IgD-negative memory B cell (primary cell): Measurements from ENCODE around the gene MTA3. TPM values are rescaled to one million over a fixed set of nuclear protein-coding genes. Genes with fewer than 3 reads are reported as not detected.
A peak's percentile ranks its signal among the peaks of the same experiment; 100 is the strongest.

Experiments
- H3K27ac Mint-ChIP-seq, 3 donors: one replicate each; pipeline ENCODE4 v1.8.0; 2020 to 2022; ENCODE audit warnings: mild to moderate bottlenecking in 3 of 3, mixed read lengths in 3 of 3, moderate library complexity in 1 of 3
- H3K27me3 Mint-ChIP-seq: one replicate; pipeline ENCODE4 v1.8.0; 2021; ENCODE audit warnings: mixed read lengths
- H3K36me3 Mint-ChIP-seq: one replicate; pipeline ENCODE4 v1.8.0; 2020; ENCODE audit warnings: mild to moderate bottlenecking, mixed read lengths
- H3K4me1 Mint-ChIP-seq, 3 donors: one replicate each; pipeline ENCODE4 v1.8.0; 2020 to 2022; ENCODE audit warnings: mixed read lengths in 3 of 3, mild to moderate bottlenecking in 1 of 3
- H3K4me3 Mint-ChIP-seq, 4 donors: one replicate each; pipeline ENCODE4 v1.8.0; 2020 to 2022; ENCODE audit warnings: mild to moderate bottlenecking in 4 of 4, mixed read lengths in 4 of 4, moderate library complexity in 3 of 4
- H3K9me3 Mint-ChIP-seq, 3 donors: one replicate each; pipeline ENCODE4 v1.8.0; 2020 to 2021; ENCODE audit warnings: mixed read lengths in 3 of 3, mild to moderate bottlenecking in 1 of 3
- polyA plus RNA-seq: library from polyadenylated mRNA; unstranded; fragments of 300-500 nt; fragmentation: Illumina TruSeq; gene quantifications from one replicate; pipeline ENCODE4 v1.2.3, GENCODE V29; 2021

MTA3 gene
- polyA plus RNA-seq, 1 donor from 2014 or later: 8.8 TPM

GRCh38 chr2:42789751-42790150, 221.3 kb downstream of the MTA3 start:
- H3K27ac Mint-ChIP-seq: no peak overlapping the region
- H3K9me3 Mint-ChIP-seq: no peaks in the 10 kb centered on the region
- peaks cover 19 to 28% (median 26%) of the 10 kb centered on the region in 3 donors for H3K4me1 Mint-ChIP-seq
- no peaks in the 10 kb centered on the region for H3K27me3 Mint-ChIP-seq
- peak overlapping the region in 1 of 4 donors; percentile 39 for H3K4me3 Mint-ChIP-seq
- H3K36me3 Mint-ChIP-seq: no peaks in the 10 kb centered on the region

GRCh38 chr2:42791606-42792005, 223.2 kb downstream of the MTA3 start:
- peaks cover 38 to 45% (median 39%) of the 10 kb centered on the region in 3 donors for H3K4me1 Mint-ChIP-seq
- no peaks in the 10 kb centered on the region for H3K27me3 Mint-ChIP-seq
- H3K27ac Mint-ChIP-seq: peak overlapping the region; percentile 64 to 92 (median 88)
- peaks cover 0 to 2% (median 0%) of the 10 kb centered on the region in 3 donors for H3K9me3 Mint-ChIP-seq
- peak overlapping the region; percentile 66 to 96 (median 92) for H3K4me3 Mint-ChIP-seq
- H3K36me3 Mint-ChIP-seq: no peaks in the 10 kb centered on the region

GRCh38 chr2:42792087-42792582, 223.7 kb downstream of the MTA3 start:
- peaks cover 0 to 2% (median 0%) of the 10 kb centered on the region in 3 donors for H3K9me3 Mint-ChIP-seq
- peak overlapping the region; percentile 23 to 92 (median 88) for H3K27ac Mint-ChIP-seq
- H3K4me3 Mint-ChIP-seq: peak overlapping the region; percentile 66 to 96 (median 92)
- H3K27me3 Mint-ChIP-seq: no peaks in the 10 kb centered on the region
- peaks cover 40 to 48% (median 41%) of the 10 kb centered on the region in 3 donors for H3K4me1 Mint-ChIP-seq
- H3K36me3 Mint-ChIP-seq: no peaks in the 10 kb centered on the region

- Mint-ChIP-seq H3K4me3 (peak within 1 kb of the TSS; percentile 66 to 96 (median 92)), H3K36me3 (no peaks in the 10 kb centered on the region), H3K9me3 (peaks cover 0 to 2% (median 0%) of the 10 kb centered on the region in 3 donors), H3K27ac (peak within 1 kb of the TSS; percentile 89 to 96 (median 94)), H3K4me1 (peaks cover 40 to 51% (median 42%) of the 10 kb centered on the region in 3 donors), H3K27me3 (no peaks in the 10 kb centered on the region)
These were observed 224.3 kb downstream of the MTA3 start, which contains the start of gene HAAO for GRCh38 chr2:42792583-42793333. Gene HAAO, minus strand, starts transcription at chr2:42792583. Its CDS starts 47 bp downstream, at chr2:42792536.

GRCh38 chr2:42793334-42794270, 225.2 kb downstream of the MTA3 start:
- peak overlapping the region; percentile 66 to 95 (median 90) for H3K4me3 Mint-ChIP-seq
- H3K36me3 Mint-ChIP-seq: no peaks in the 10 kb centered on the region
- H3K4me1 Mint-ChIP-seq: peaks cover 40 to 51% (median 42%) of the 10 kb centered on the region in 3 donors
- peak overlapping the region; percentile 89 to 96 (median 94) for H3K27ac Mint-ChIP-seq
- peaks cover 0 to 2% (median 0%) of the 10 kb centered on the region in 3 donors for H3K9me3 Mint-ChIP-seq
- no peaks in the 10 kb centered on the region for H3K27me3 Mint-ChIP-seq

GRCh38 chr2:42794271-42795046, 226.0 kb downstream of the MTA3 start:
- peaks cover 0 to 2% (median 0%) of the 10 kb centered on the region in 3 donors for H3K9me3 Mint-ChIP-seq
- no peaks in the 10 kb centered on the region for H3K27me3 Mint-ChIP-seq
- peak overlapping the region; percentile 66 to 95 (median 90) for H3K4me3 Mint-ChIP-seq
- peak overlapping the region; percentile 89 to 96 (median 94) for H3K27ac Mint-ChIP-seq
- H3K4me1 Mint-ChIP-seq: peaks cover 40 to 51% (median 42%) of the 10 kb centered on the region in 3 donors
- H3K36me3 Mint-ChIP-seq: no peaks in the 10 kb centered on the region

GRCh38 chr2:42795275-42795674, 226.8 kb downstream of the MTA3 start:
- no peaks in the 10 kb centered on the region for H3K36me3 Mint-ChIP-seq
- peaks cover 0 to 2% (median 0%) of the 10 kb centered on the region in 3 donors for H3K9me3 Mint-ChIP-seq
- peak overlapping the region; percentile 0 to 66 (median 54) for H3K4me3 Mint-ChIP-seq
- H3K27me3 Mint-ChIP-seq: no peaks in the 10 kb centered on the region
- H3K27ac Mint-ChIP-seq: peak overlapping the region; percentile 83 to 94 (median 89)
- peaks cover 39 to 53% (median 40%) of the 10 kb centered on the region in 3 donors for H3K4me1 Mint-ChIP-seq

GRCh38 chr2:42795841-42796301, 227.4 kb downstream of the MTA3 start:
- Mint-ChIP-seq H3K4me1 (peaks cover 36 to 55% (median 40%) of the 10 kb centered on the region in 3 donors), H3K27ac (peak overlapping the region; percentile 83 to 89 (median 89)), H3K27me3 (no peaks in the 10 kb centered on the region), H3K9me3 (peaks cover 0 to 2% (median 0%) of the 10 kb centered on the region in 3 donors), H3K4me3 (peak overlapping the region; percentile 65 to 80 (median 68)), H3K36me3 (no peaks in the 10 kb centered on the region)

- H3K4me1 Mint-ChIP-seq: peaks cover 37 to 48% (median 40%) of the 10 kb centered on the region in 3 donors
- H3K36me3 Mint-ChIP-seq: no peaks in the 10 kb centered on the region
- peak overlapping the region; percentile 83 to 89 (median 89) for H3K27ac Mint-ChIP-seq
- peak overlapping the region; percentile 65 to 85 (median 73) for H3K4me3 Mint-ChIP-seq
- peaks cover 0 to 2% (median 0%) of the 10 kb centered on the region in 3 donors for H3K9me3 Mint-ChIP-seq
- H3K27me3 Mint-ChIP-seq: no peaks in the 10 kb centered on the region
These were observed 228.2 kb downstream of the MTA3 start for GRCh38 chr2:42796427-42797248.

GRCh38 chr2:42797281-42797680, 228.8 kb downstream of the MTA3 start:
- Mint-ChIP-seq H3K9me3 (peaks cover 0 to 2% (median 0%) of the 10 kb centered on the region in 3 donors), H3K27ac (peak overlapping the region in 2 of 3 donors; percentile 72 to 89)

GRCh38 chr2:42799881-42800280, 231.4 kb downstream of the MTA3 start:
- Mint-ChIP-seq H3K4me3 (no peak overlapping the region), H3K27ac (peak overlapping the region in 1 of 3 donors; percentile 89), H3K27me3 (no peaks in the 10 kb centered on the region), H3K9me3 (peaks cover 0 to 2% (median 0%) of the 10 kb centered on the region in 3 donors), H3K4me1 (peaks cover 17 to 26% (median 22%) of the 10 kb centered on the region in 3 donors), H3K36me3 (no peaks in the 10 kb centered on the region)

More at GRCh38 chr2:42797281-42797680, 228.8 kb downstream of the MTA3 start:
- Mint-ChIP-seq H3K27me3 (no peaks in the 10 kb centered on the region), H3K36me3 (no peaks in the 10 kb centered on the region), H3K4me3 (peak overlapping the region in 1 of 4 donors; percentile 57), H3K4me1 (peaks cover 32 to 42% (median 36%) of the 10 kb centered on the region in 3 donors)

GRCh38 chr2:42800461-42800962, 232.1 kb downstream of the MTA3 start:
- no peak overlapping the region for H3K4me3 Mint-ChIP-seq

GRCh38 chr2:42800981-42801380, 232.5 kb downstream of the MTA3 start:
- H3K4me3 Mint-ChIP-seq: no peak overlapping the region
- H3K27ac Mint-ChIP-seq: peak overlapping the region in 2 of 3 donors; percentile 19 to 86
- no peaks in the 10 kb centered on the region for H3K27me3 Mint-ChIP-seq
- H3K9me3 Mint-ChIP-seq: peaks cover 0 to 2% (median 0%) of the 10 kb centered on the region in 3 donors
- H3K36me3 Mint-ChIP-seq: no peaks in the 10 kb centered on the region
- peaks cover 10 to 16% (median 11%) of the 10 kb centered on the region in 3 donors for H3K4me1 Mint-ChIP-seq

More at GRCh38 chr2:42800461-42800962, 232.1 kb downstream of the MTA3 start:
- no peaks in the 10 kb centered on the region for H3K27me3 Mint-ChIP-seq
- peaks cover 0 to 2% (median 0%) of the 10 kb centered on the region in 3 donors for H3K9me3 Mint-ChIP-seq
- H3K27ac Mint-ChIP-seq: peak overlapping the region in 2 of 3 donors; percentile 19 to 25
- peaks cover 14 to 21% (median 16%) of the 10 kb centered on the region in 3 donors for H3K4me1 Mint-ChIP-seq
- no peaks in the 10 kb centered on the region for H3K36me3 Mint-ChIP-seq
